ENCODE measurements around the gene SUFU.

DNA sequence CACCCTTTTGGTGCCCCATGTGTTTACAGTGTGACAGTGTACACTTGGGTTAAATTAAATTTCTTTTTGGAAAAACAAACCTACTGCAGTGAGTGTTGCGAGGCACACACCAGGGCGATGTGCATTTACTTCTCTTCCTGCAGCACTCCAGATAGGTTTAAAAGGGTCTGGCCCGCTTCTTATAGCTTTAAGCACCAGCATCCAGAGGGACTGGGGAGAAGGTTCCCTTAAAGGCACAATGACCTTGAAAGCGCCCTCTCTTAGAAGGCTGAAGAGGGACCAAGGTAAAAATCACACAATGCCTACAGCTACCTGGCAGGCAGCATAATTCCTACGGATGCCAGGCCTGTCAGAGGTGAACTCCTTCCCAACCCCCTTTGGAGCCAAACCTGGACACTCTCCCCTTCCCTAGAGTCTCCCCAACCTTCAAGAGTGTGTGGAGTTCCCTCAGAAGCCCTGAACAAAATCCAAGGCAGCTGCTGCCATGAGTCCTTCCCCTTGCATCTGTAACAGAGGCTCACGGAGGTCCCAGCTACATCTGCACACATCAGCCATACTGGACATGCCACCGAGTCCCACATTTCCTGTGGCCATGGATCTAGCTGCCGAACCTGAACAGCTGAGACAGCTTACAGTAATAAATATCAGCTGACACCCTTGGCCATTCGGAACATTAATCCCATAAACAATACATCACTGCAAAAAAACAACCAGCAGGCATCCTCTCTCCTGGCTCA, 173.7 kb downstream of the SUFU start:
- TF ChIP-seq POLR2A (IDR thresholded peaks at IDR 0.05; ENCODE audit: low read length): no peak
- no peak for TF ChIP-seq GATA1 (IDR thresholded peaks at IDR 0.05; ENCODE audit: low read depth, low read length)

Measured in erythroblast (primary cell).